Jurkat, Clone E6-1 (cell line): ENCODE results near the gene ATP5PD.

Source experiments
- DNase-seq: peaks from one replicate; pipeline ENCODE4 v3.0.0-alpha.2; 2011; ENCODE audit warnings: low read depth, low spot score
- H3K4me3 ChIP-seq: 2 replicates; pipeline ENCODE4 v1.5.1; 2011; ENCODE audit warnings: mild to moderate bottlenecking, low read length, control low read depth, moderate library complexity

Gene ATP5PD

DNA sequence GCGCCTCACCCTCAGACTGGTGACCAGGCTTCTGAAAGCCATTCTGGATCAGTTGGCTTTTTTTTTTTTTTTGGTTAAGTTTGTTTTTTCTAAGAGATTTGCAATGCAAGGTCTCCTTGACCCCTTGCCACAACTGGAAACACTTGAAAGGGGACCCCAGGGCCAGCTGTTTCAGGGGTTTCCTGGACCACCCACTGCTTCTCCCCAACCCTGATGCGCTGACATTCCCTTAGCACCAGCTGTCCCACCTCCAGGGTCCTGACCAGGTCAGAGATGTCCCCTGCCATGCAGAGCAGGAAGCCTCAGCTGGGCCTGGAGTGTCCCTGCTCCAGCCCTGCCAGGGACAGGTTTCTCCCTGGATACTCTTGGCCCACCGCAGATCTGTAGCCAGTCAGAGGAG is 42.4 kb downstream of the ATP5PD start:
- no peak for DNase-seq
- H3K4me3 ChIP-seq = no peak overlapping the region

DNA sequence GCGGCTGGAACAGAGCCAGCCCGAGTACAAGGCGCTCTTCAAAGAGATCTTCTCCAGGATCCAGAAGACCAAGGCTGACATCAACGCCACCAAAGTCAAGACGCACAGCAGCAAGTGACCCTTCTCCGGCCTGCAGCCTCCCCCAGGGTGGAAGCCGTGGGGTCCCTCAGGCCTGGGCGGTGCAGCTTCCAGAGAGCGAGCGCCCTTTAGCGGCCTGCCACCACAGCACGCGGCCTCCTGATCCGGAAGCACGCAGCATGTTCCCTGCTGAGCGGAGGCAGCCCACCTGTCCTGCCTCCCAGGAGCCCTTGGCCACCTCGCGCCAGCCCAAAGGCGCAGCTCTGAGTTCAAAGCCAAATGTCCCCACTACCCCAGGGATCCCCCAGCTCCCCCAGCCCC is 42.8 kb downstream of the ATP5PD start:
- DNase-seq = no peak
- no peak overlapping the region for H3K4me3 ChIP-seq

DNA sequence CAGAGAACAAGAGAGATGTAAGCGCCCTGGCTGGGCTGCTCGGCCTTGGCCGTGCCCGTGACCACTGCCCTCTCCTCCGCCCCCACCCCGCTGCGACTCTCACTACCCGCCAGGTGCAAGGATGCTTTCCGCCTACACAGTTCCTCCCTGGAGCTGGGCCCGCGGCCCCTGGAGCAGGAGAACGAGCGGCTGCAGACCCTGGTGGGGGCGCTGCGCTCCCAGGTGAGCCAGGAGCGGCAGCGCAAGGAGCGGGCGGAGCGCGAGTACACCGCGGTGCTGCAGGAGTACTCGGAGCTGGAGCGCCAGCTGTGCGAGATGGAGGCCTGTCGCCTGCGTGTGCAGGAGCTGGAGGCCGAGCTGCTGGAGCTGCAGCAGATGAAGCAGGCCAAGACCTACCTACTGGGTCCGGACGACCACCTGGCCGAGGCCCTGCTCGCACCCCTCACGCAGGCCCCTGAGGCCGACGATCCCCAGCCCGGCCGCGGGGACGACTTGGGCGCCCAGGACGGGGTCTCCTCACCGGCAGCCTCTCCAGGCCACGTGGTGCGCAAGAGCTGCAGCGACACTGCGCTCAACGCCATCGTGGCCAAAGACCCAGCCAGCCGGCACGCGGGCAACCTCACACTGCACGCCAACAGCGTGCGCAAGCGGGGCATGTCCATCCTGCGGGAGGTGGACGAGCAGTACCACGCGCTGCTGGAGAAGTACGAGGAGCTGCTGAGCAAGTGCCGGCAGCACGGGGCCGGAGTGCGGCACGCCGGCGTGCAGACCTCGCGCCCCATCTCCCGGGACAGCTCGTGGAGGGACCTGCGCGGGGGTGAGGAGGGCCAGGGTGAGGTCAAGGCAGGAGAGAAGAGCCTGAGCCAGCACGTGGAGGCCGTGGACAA is 43.5 kb downstream of the ATP5PD start:
- no peak for DNase-seq
- H3K4me3 ChIP-seq = no peak overlapping the region

DNA sequence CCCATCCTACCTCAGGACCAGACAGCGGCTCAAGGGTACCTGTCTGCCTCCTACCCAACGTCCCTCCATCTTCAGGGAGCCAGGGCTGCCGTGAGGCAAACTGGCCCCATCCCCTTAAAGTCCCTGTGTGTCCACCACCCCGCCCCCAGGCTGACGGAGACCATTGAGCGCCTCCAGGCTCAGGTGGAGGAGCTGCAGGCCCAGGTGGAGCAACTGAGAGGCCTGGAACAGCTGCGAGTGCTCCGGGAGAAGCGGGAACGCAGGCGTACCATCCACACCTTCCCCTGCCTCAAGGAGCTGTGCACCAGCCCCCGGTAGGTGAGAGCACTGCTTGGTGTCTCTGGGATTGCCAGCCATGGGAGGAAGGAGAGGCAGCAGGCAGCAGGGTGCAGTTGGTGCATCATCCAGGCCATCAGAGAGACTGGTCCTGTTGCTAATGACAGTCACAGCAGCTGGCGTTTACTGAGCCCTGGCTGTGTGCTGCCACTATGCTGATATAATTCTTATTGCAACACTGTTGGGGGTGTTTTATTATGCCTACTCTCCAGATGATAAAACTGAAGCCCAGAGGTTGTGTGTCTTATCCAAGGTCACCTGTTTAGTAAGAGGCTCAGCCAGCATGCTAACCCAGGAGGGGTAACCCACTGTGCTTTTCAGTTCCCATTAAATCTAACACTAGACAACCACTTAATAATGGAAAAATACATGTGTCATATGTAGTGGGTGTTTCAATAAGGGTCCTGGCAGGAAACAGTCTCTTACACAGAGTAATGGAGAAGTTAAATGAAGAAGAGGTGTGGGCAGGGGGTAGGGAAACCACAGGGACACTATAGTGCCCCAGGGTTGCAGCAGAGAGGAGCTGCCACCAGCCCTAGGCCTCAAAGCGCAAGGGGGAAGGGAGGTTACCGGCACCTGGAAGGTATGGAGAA is 44.6 kb downstream of the ATP5PD start:
- no peak overlapping the region for H3K4me3 ChIP-seq

DNA sequence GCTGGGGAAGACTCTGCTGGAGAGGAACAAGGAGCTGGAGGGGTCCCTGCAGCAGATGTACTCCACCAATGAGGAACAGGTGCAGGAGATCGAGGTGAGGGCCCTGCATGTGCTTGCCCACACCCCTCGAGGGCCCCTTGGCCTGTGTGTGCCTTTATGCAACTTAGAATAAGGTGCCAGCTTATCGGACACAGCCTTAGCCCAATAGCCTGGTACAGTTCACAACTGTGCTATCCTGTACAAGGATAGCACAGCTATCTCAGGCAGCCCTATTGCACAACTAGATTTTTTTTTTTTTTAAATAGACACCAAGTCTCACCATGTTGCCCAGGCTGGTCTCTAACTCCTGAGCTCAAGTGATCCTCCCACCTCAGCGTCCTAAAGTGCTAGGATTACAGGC is 47.2 kb downstream of the ATP5PD start:
- no peak overlapping the region for H3K4me3 ChIP-seq
- no peak for DNase-seq

More for the DNA sequence above, 44.6 kb downstream of the ATP5PD start:
- DNase-seq = no peak

DNA sequence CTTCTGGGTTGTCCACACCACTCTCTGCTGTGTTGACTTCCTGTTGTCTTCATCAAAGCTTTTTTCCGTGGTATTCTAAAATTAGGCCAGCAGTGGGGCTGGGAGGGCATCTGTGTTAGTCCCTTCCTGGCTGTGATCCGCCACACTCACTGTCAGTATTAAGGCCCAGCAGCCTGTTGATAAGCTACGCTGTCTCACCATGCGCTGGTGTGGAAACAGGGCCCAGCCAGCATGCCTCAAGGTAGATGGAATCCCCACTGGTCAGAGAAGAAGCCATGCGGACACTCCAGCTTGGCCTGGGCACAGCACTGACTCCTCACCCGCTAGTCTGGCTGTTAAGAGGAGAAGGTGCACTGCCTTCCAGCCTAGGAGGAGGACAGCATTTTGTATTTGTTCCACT is 48.0 kb downstream of the ATP5PD start:
- H3K4me3 ChIP-seq = no peak overlapping the region
- DNase-seq = no peak

DNA sequence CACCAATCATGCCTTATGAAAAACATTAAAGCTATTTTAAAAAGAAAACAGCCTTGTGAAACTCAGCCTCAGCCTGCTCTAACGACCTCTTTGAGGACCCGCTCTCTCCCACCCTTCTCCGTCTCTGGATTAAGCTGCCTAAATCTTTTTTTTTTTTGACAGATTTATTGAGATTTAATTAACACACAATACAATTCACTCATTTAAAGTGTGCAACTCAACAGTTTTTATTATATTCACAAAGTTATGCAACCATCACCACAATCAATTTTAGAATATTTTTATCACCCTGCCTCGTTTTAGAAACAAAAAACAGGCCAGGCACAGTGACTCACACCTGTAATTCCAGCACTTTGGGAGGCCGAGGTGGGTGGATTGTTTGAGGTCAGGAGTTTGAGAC is 50.9 kb downstream of the ATP5PD start:
- DNase-seq = no peak
- H3K4me3 ChIP-seq = no peak overlapping the region

DNA sequence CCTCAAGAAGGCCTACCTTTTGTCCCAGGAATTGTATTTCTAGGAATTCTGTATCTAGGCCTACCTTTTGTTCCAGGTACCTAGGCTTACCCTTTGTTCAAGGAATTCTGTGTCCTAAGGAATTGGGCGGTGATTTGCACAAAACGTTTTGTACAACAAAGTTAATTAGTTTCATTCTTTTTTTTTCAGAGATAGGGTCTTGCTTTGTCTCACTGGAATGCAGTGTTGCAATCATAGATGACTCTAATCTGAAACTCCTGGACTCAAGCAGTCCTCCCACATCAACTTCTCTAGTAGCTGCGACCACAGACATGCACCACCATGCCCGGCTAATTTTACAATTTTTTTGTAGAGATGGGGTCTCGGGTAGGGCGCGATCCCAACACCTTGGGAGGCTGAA is 52.3 kb downstream of the ATP5PD start:
- DNase-seq = no peak
- H3K4me3 ChIP-seq = no peak overlapping the region

DNA sequence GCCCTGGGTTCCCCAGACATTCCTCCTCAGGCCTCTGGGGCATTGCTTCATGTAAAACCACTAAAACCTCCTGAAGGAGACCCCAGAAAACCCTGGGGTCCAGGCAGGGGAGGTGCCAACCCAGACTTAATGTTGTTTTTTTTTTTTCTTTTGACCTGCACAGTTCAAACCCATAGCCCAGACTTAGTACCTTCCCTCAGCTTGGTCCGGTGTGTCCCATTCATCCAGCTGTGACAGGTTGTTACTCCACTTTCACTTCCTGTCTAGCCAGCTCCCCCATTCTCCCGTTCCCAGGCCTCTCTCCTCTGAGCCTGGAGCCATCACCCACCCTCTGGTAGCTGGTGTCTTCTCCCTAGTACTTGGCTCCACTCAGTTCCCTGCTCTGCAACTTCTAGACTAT is 54.5 kb downstream of the ATP5PD start:
- DNase-seq = no peak
- H3K4me3 ChIP-seq = no peak overlapping the region

DNA sequence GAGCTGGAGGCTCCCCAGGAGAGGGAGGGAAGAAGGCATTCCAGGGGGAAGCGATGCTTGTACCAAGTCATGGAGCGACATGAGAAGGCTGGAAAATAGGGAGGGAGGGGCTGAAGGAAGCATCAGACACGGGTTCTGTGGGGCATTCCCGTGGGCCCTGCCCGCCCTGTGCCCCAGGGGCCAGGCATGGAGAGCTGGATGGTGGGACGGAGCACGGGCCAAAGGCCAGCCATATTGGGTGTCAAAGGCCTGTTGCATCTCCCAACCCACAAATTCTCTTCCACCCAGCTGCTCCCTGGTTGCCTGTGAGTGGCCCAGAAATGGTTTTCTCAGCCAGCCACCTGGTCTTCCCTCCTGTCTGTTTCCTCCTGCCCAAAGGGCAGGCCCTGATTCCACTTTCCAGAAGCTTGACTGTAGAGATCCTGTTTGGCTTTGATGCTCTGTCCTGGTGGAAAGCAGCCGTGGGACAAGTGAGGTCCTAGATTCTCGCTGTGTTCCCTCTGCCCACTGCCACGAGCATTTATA is 56.1 kb downstream of the ATP5PD start:
- no peak overlapping the region for H3K4me3 ChIP-seq
- DNase-seq = no peak
